Neural crest cell (in vitro differentiated cells): ENCODE measurements around the gene ZNF787. TPM values are rescaled to one million over a fixed set of nuclear protein-coding genes. Genes with fewer than 3 reads are reported as not detected.
A peak's percentile ranks its signal among the peaks of the same experiment; 100 is the strongest.

Experiments
- DNase-seq: peaks from one replicate; pipeline ENCODE4 v3.0.0; 2021; ENCODE audit warnings: low read depth, mixed read lengths, low spot score
- H3K27ac Mint-ChIP-seq: one replicate; pipeline ENCODE4 v1.8.0; 2021; ENCODE audit warnings: mild to moderate bottlenecking, mixed read lengths; ENCODE audit not compliant: unreplicated experiment
- H3K27me3 Mint-ChIP-seq: 2 replicates; pipeline ENCODE4 v1.8.0; 2021; ENCODE audit warnings: low read depth, mild to moderate bottlenecking, mixed read lengths
- H3K36me3 Mint-ChIP-seq: 2 replicates; pipeline ENCODE4 v1.8.0; 2021; ENCODE audit warnings: low read depth, mild to moderate bottlenecking, mixed read lengths
- H3K4me1 Mint-ChIP-seq: 2 replicates; pipeline ENCODE4 v1.8.0; 2021; ENCODE audit warnings: mixed read lengths
- H3K4me3 Mint-ChIP-seq: one replicate; pipeline ENCODE4 v1.8.0; 2021; ENCODE audit warnings: mild to moderate bottlenecking, mixed read lengths
- H3K9me3 Mint-ChIP-seq: 2 replicates; pipeline ENCODE4 v1.8.0; 2021; ENCODE audit warnings: mixed read lengths
- total RNA-seq: library from RNA; stranded (reverse); gene quantifications from 2 replicates; pipeline ENCODE4 v1.2.1, GENCODE V29; 2021
- TF ChIP-seq, protein P1 (sequence below): fragments of 200-600 bp; sonication (generic); conservative IDR thresholded peaks from 2 replicates; pipeline ENCODE4 v1.5.0; 2021; ENCODE audit warnings: antibody characterized with exemption, mild to moderate bottlenecking

The ZNF787 gene
- total RNA-seq, 1 donor from 2014 or later, result 48.1 TPM

- no peak overlapping the region for H3K27ac Mint-ChIP-seq
- peaks cover 10% of the 10 kb centered on the region for H3K4me1 Mint-ChIP-seq
- peaks cover 5% of the 10 kb centered on the region for H3K36me3 Mint-ChIP-seq
- TF ChIP-seq, protein P1, sequence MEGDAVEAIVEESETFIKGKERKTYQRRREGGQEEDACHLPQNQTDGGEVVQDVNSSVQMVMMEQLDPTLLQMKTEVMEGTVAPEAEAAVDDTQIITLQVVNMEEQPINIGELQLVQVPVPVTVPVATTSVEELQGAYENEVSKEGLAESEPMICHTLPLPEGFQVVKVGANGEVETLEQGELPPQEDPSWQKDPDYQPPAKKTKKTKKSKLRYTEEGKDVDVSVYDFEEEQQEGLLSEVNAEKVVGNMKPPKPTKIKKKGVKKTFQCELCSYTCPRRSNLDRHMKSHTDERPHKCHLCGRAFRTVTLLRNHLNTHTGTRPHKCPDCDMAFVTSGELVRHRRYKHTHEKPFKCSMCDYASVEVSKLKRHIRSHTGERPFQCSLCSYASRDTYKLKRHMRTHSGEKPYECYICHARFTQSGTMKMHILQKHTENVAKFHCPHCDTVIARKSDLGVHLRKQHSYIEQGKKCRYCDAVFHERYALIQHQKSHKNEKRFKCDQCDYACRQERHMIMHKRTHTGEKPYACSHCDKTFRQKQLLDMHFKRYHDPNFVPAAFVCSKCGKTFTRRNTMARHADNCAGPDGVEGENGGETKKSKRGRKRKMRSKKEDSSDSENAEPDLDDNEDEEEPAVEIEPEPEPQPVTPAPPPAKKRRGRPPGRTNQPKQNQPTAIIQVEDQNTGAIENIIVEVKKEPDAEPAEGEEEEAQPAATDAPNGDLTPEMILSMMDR, result no peak
- H3K27me3 Mint-ChIP-seq, result peaks cover 6% of the 10 kb centered on the region
- no peaks in the 10 kb centered on the region for H3K9me3 Mint-ChIP-seq
- no peak overlapping the region for H3K4me3 Mint-ChIP-seq
- DNase-seq, result no peak
Measured at GRCh38 chr19:56086671-56087430, 34.2 kb downstream of the ZNF787 start.

GRCh38 chr19:56085571-56086275 lies 35.4 kb downstream of the ZNF787 start:
- no peak overlapping the region for H3K4me3 Mint-ChIP-seq
- TF ChIP-seq, protein P1, result no peak

DNA sequence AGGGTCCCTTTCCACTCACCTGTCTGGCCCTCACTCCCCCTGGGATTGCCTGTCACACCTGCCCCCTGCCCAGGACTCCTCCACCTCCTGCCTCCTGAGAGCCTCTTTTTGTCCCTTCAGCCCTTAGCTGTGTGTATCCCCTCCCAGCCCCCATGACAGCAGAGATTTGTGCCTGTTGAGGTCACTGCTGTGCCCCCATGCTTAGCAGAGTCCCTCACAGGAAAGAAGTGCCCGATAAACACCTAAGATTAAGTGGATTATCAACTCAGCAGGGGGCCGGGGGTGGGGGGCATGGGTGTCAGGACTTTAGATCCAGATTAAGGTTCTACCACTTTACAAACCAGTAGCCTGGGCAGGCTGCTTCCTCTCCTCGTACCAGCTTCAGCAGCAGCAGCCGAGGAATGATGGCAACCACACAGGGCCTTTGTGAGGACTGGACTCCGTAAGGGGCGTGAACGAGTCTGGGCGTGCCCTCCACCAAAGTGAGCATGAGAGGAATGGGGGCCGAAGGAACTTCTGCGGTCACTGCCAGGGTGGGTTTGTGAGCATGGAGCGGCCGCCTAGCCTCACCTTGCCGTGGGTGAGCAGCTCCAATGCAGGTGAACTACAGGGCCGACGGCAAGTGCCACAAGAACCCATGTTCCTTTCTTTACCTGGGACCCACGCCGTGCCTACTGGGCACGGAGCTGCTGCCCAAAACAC lies 36.1 kb downstream of the ZNF787 start:
- Mint-ChIP-seq H3K4me3 (no peak overlapping the region), H3K4me1 (peaks cover 10% of the 10 kb centered on the region), H3K27me3 (peaks cover 19% of the 10 kb centered on the region), H3K36me3 (peaks cover 4% of the 10 kb centered on the region), H3K9me3 (no peaks in the 10 kb centered on the region), H3K27ac (no peak overlapping the region)
- TF ChIP-seq, protein P1, result no peak
- no peak for DNase-seq

More at GRCh38 chr19:56085571-56086275, 35.4 kb downstream of the ZNF787 start:
- Mint-ChIP-seq H3K27ac (no peak overlapping the region), H3K27me3 (peaks cover 17% of the 10 kb centered on the region), H3K9me3 (no peaks in the 10 kb centered on the region), H3K36me3 (peaks cover 5% of the 10 kb centered on the region), H3K4me1 (peaks cover 9% of the 10 kb centered on the region)
- DNase-seq, result no peak

DNA sequence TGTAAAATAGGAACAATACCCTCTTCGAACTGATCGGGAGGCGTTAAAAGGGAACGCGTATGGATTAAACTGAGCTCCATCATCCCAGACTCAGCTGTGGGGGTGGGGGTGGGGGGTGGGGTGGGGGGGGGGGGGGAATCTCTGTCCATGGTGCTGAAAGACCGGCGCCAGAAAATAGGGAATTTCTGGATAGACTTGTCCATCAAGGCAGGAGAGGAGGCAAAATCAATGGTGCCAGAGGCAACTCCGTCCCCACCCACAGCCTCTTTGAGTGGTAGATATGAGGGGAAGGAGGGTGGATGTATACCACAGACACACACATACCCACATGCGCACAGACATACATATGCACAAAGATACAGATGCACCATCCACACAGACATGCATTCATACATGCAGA lies 37.4 kb downstream of the ZNF787 start:
- Mint-ChIP-seq H3K9me3 (no peaks in the 10 kb centered on the region), H3K36me3 (no peaks in the 10 kb centered on the region), H3K4me3 (no peak overlapping the region), H3K27ac (no peak overlapping the region), H3K27me3 (peaks cover 19% of the 10 kb centered on the region), H3K4me1 (peaks cover 10% of the 10 kb centered on the region)
- TF ChIP-seq, protein P1, result no peak
- DNase-seq, result no peak

DNA sequence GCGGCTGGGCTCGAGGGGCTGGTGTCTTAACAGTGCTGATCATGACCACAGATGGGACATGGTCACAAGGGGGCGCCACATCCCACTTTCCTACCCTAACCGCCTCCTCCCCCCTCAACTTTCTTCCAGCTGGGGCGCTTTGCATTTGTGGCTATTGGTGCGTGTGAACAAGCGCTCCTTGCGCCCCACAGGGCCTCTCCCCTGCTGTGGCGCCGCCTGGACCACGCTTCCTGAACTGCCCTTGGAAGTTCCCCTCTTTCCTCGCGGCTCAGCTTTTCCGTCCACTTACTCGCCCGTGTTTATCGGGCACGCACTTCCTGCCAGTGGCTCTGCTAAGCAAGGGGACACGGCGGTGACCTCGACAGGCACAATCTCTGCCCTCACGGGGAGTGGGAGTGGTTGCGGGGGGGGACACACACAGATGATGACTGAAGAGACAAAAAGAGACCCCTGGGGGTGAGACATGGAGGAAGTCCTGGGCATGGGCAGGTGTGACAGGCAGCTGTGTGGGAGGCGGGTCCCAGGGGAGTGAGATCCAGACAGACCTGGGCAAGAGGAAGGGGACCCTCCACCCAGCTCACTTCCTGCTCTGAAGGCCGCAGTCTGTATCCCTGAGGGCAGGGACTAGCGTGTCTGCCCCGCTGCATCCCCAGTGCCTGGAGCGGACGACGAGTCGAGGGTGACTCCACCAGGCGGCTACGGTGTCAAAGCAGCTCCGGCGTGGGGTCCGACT lies 40.3 kb downstream of the ZNF787 start:
- TF ChIP-seq, protein P1, result peak; percentile 71
- H3K36me3 Mint-ChIP-seq, result no peaks in the 10 kb centered on the region
- peaks cover 19% of the 10 kb centered on the region for H3K27me3 Mint-ChIP-seq
- peaks cover 10% of the 10 kb centered on the region for H3K4me1 Mint-ChIP-seq
- H3K9me3 Mint-ChIP-seq, result no peaks in the 10 kb centered on the region
- H3K27ac Mint-ChIP-seq, result peak overlapping the region; percentile 10
- peak overlapping the region; percentile 81 for H3K4me3 Mint-ChIP-seq
- peak; percentile 82 for DNase-seq
